Measurements from ENCODE around the gene RTN1. TPM values are rescaled to one million over a fixed set of nuclear protein-coding genes. Genes with fewer than 3 reads are reported as not detected.

Gene RTN1
- total RNA-seq, 1 experiment from 2014 or later, result 1.1 TPM

GRCh38 chr14:59638885-59639284 lies 231.7 kb downstream of the RTN1 start:
- Mint-ChIP-seq H3K27ac (no peak overlapping the region), H3K4me1 (no peaks in the 10 kb centered on the region), H3K4me3 (no peak overlapping the region), H3K9me3 (peaks cover 45% of the 10 kb centered on the region), H3K36me3 (peaks cover 15% of the 10 kb centered on the region), H3K27me3 (ENCODE audit: low read depth) (no peaks in the 10 kb centered on the region)
- POLR2A ChIA-PET, result no interaction called here
- CTCF ChIA-PET, result no interaction called here
- no peak for DNase-seq (ENCODE audit: low spot score)
- no peak for ATAC-seq
- TF ChIP-seq CDX4 (CRISPR knock-in tag; IDR thresholded peaks at IDR 0.05; ENCODE audit: borderline replicate concordance), result no peak
- TF ChIP-seq ZSCAN18 (CRISPR knock-in tag; IDR thresholded peaks at IDR 0.05), result no peak
- no peak for TF ChIP-seq ERG (CRISPR knock-in tag; IDR thresholded peaks at IDR 0.05)
- TF ChIP-seq MYBL2 (CRISPR knock-in tag; IDR thresholded peaks at IDR 0.05), result no peak

GRCh38 chr14:59634617-59635016 lies 236.0 kb downstream of the RTN1 start:
- peaks cover 12% of the 10 kb centered on the region for H3K4me1 Mint-ChIP-seq
- no peaks in the 10 kb centered on the region for H3K36me3 Mint-ChIP-seq
- peaks cover 20% of the 10 kb centered on the region for H3K27me3 Mint-ChIP-seq (ENCODE audit: low read depth)
- TF ChIP-seq USF2 (CRISPR knock-in tag; IDR thresholded peaks at IDR 0.05), result no peak
- H3K4me3 Mint-ChIP-seq, result no peak overlapping the region
- no peak for DNase-seq (ENCODE audit: low spot score)
- ATAC-seq, result no peak
- CTCF ChIA-PET, result interaction anchor here (1.2 kb wide), 1 partner anchor 263 kb away, joined by 5 read pairs; no protein-coding TSS in a partner anchor
- H3K27ac Mint-ChIP-seq, result no peak overlapping the region
- H3K9me3 Mint-ChIP-seq, result peaks cover 24% of the 10 kb centered on the region
- POLR2A ChIA-PET, result no interaction called here

GRCh38 chr14:59633486-59633885 lies 237.1 kb downstream of the RTN1 start:
- Mint-ChIP-seq H3K27ac (no peak overlapping the region), H3K36me3 (no peaks in the 10 kb centered on the region), H3K27me3 (ENCODE audit: low read depth) (peaks cover 27% of the 10 kb centered on the region), H3K9me3 (peaks cover 24% of the 10 kb centered on the region), H3K4me1 (peaks cover 15% of the 10 kb centered on the region), H3K4me3 (no peak overlapping the region)
- CTCF ChIA-PET, result interaction anchor here (1.1 to 2.6 kb wide), 7 partner anchors 38 to 264 kb away, joined by 3 to 47 read pairs (median 7); partner anchors contain the start of gene CCDC175
- ATAC-seq (no peak), DNase-seq (ENCODE audit: low spot score) (no peak)
- POLR2A ChIA-PET, result no interaction called here
- TF ChIP-seq HMGA2 (CRISPR knock-in tag; IDR thresholded peaks at IDR 0.05) (no peak), ZNF121 (CRISPR knock-in tag; IDR thresholded peaks at IDR 0.05) (no peak), ELF4 (CRISPR knock-in tag; IDR thresholded peaks at IDR 0.05; ENCODE audit: low read depth) (no peak), TEAD4 (CRISPR knock-in tag; IDR thresholded peaks at IDR 0.05) (no peak), CTCF (IDR thresholded peaks at IDR 0.05) (no peak), ZBTB21 (CRISPR knock-in tag; IDR thresholded peaks at IDR 0.05; ENCODE audit: borderline replicate concordance) (no peak), MYBL2 (CRISPR knock-in tag; IDR thresholded peaks at IDR 0.05) (no peak), SMAD3 (CRISPR knock-in tag; IDR thresholded peaks at IDR 0.05; ENCODE audit: borderline replicate concordance) (no peak), USF1 (CRISPR knock-in tag; IDR thresholded peaks at IDR 0.05) (no peak)
- TF ChIP-seq, protein P1, sequence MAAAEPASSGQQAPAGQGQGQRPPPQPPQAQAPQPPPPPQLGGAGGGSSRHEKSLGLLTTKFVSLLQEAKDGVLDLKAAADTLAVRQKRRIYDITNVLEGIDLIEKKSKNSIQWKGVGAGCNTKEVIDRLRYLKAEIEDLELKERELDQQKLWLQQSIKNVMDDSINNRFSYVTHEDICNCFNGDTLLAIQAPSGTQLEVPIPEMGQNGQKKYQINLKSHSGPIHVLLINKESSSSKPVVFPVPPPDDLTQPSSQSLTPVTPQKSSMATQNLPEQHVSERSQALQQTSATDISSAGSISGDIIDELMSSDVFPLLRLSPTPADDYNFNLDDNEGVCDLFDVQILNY (CRISPR knock-in tag; IDR thresholded peaks at IDR 0.05), result no peak
- TF ChIP-seq, protein P2, sequence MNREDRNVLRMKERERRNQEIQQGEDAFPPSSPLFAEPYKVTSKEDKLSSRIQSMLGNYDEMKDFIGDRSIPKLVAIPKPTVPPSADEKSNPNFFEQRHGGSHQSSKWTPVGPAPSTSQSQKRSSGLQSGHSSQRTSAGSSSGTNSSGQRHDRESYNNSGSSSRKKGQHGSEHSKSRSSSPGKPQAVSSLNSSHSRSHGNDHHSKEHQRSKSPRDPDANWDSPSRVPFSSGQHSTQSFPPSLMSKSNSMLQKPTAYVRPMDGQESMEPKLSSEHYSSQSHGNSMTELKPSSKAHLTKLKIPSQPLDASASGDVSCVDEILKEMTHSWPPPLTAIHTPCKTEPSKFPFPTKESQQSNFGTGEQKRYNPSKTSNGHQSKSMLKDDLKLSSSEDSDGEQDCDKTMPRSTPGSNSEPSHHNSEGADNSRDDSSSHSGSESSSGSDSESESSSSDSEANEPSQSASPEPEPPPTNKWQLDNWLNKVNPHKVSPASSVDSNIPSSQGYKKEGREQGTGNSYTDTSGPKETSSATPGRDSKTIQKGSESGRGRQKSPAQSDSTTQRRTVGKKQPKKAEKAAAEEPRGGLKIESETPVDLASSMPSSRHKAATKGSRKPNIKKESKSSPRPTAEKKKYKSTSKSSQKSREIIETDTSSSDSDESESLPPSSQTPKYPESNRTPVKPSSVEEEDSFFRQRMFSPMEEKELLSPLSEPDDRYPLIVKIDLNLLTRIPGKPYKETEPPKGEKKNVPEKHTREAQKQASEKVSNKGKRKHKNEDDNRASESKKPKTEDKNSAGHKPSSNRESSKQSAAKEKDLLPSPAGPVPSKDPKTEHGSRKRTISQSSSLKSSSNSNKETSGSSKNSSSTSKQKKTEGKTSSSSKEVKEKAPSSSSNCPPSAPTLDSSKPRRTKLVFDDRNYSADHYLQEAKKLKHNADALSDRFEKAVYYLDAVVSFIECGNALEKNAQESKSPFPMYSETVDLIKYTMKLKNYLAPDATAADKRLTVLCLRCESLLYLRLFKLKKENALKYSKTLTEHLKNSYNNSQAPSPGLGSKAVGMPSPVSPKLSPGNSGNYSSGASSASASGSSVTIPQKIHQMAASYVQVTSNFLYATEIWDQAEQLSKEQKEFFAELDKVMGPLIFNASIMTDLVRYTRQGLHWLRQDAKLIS (CRISPR knock-in tag; IDR thresholded peaks at IDR 0.05; ENCODE audit: borderline replicate concordance), result no peak

Data from WTC11 (cell line).